Mammary epithelial cell (primary cell): ENCODE measurements around the gene PRPF19.

Source experiments
- CTCF ChIP-seq, 2 donors: IDR thresholded peaks in 1 of 2; conservative IDR thresholded peaks in 1 of 2; 2 replicates each; pipeline ENCODE4 v1.5.1; 2011 to 2012; ENCODE audit warnings: inconsistent platforms in 2 of 2, low read length in 2 of 2, mild to moderate bottlenecking in 2 of 2, control low read depth in 1 of 2, low read depth in 1 of 2; ENCODE audit not compliant: insufficient read depth in 1 of 2; ENCODE audit errors: extremely low read depth in 1 of 2
- EZH2 ChIP-seq: IDR thresholded peaks from 2 replicates; pipeline ENCODE4 v1.6.1; 2012; ENCODE audit warnings: low read length, inconsistent platforms, borderline replicate concordance

GRCh38 chr11:60921777-60922335, 15.5 kb upstream of the PRPF19 start:
- TF ChIP-seq CTCF (conservative IDR thresholded peaks at IDR 0.05 in 1 of 2, IDR thresholded peaks at IDR 0.05 in 1 of 2; ENCODE audit: extremely low read depth in 1 of 2, insufficient read depth in 1 of 2, low read depth in 1 of 2, low read length in 2 of 2) (no peak), EZH2 (no peak)
